KG1 (cell line): ENCODE results near the gene PPIA.
A peak's percentile ranks its signal among the peaks of the same experiment; 100 is the strongest.
"Not testable (repeated sequence)": the region's sequence is repeated elsewhere in the genome, so short reads cannot be mapped to it uniquely, and the experiment has no call there.

Experiments used
- DNase-seq: peaks from one replicate; lab custom pipeline; 2025; lab: John Stamatoyannopoulos, UW

The PPIA gene

GRCh38 chr7:44827567-44827966 lies 31.1 kb downstream of the PPIA start:
- DNase-seq, result no peak

- no peak for DNase-seq
These were observed 42.3 kb downstream of the PPIA start for GRCh38 chr7:44838751-44839150.

GRCh38 chr7:44842675-44843074 lies 46.2 kb downstream of the PPIA start:
- not testable (repeated sequence) for DNase-seq

GRCh38 chr7:44843440-44843839 lies 47.0 kb downstream of the PPIA start:
- DNase-seq, result not testable (repeated sequence)

DNA sequence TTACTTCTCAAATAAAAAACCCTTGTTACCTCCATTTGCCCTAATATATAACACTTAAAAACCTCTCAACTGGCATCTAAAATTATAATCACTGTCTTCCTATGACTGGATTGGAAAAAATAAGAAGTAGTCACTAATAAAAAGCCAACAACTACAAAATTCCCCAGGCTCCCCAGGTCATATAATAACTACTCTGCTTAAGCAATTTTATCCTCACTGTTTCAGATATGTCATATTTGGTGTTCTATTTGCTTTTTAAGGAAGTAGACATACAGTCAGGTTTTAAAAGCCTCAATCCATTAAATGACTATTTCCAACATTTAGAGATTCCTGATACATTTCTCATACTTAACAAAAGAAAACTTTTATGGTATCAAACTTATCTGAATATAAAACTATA lies 49.0 kb downstream of the PPIA start:
- no peak for DNase-seq

- not testable (repeated sequence) for DNase-seq
These were observed 49.9 kb downstream of the PPIA start for GRCh38 chr7:44846390-44846789.

DNA sequence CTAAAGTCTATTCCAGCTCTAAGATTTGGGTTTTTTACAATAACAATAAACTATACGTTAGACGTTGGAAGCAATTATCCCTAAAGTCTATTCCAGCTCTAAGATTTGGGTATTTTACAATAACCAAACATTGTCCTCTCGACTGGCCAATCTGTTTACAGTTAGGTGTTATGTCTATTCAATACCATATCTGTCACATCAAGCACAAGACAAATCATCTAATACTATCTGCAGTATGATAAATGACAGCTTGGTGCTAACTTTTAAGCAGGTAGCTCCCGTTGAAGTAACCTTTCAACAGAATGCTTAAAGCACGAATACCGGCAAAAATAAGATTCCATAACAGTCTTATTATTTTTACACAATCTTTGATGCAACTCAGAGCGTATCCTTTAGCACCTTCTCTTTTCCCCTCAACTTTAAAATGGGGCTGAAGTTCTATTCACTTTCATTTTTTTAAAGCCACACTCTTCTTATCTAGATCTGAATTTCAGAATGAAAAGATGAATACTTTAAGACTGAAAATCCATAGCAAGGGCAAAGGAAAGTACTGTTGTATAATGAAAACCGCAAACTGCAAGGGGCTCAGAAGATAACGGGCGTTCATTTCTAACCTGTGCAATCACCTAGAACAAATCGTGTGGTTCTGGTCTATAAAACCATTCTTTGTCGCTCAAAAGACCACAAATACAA lies 50.5 kb downstream of the PPIA start:
- no peak for DNase-seq

GRCh38 chr7:44847509-44847919 lies 51.0 kb downstream of the PPIA start:
- DNase-seq, result peak; percentile 69

GRCh38 chr7:44847920-44848634 lies 51.6 kb downstream of the PPIA start, which contains the start of gene H2AZ2:
H2AZ2 (minus strand) TSS chr7:44848087; CDS start chr7:44847971, 116 bp downstream.
- peak; percentile 100 for DNase-seq

GRCh38 chr7:44849259-44849884 lies 52.9 kb downstream of the PPIA start:
- DNase-seq, result no peak

DNA sequence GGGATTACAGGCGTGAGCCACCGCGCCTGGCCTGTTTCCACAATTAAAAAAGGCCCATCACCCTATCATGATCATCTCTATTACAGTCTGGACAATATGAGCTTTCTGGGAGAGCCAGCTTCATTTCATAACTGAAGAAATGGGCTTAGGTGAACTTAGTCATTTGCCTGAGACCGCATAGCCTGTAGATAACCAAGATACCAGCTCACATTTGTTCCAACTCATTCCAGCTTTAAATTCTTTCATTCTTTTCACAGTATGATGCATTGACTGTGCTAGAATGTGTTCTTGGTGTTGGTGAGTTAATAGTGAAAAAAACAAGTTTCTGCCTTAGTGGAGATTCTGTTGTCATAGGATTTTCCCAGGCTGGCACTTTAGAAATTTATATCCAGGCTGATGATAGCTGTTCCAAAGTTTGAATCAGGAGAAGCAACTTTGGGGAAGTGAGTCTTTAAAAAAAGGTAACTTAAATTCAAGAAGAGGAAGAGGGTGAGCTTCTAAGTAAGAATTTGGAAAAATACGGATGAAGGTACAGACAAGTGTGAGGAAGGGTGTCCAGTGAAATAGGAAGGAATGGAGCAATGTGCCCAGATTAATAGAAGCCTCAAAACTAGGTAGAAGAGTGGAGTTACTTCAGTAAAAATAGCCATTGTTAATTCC lies 53.5 kb downstream of the PPIA start:
- DNase-seq, result no peak

- DNase-seq, result no peak
These were observed 56.1 kb downstream of the PPIA start for GRCh38 chr7:44852590-44852989.
